SK-N-MC (cell line): ENCODE measurements around the gene ZNF516.

Experiments
- DNase-seq: peaks from one replicate; pipeline ENCODE4 v3.0.0-alpha.2; 2011; ENCODE audit warnings: low read depth, low spot score
- H3K27ac ChIP-seq: fragments of 200-600 bp; sonication (generic); 2 replicates; pipeline ENCODE4 v1.5.1; 2016; ENCODE audit warnings: mixed run types
- H3K36me3 ChIP-seq: fragments of 200-600 bp; sonication (generic); 2 replicates; pipeline ENCODE4 v1.6.1; 2017; ENCODE audit warnings: antibody characterized with exemption, low read length, mixed read lengths; ENCODE audit not compliant: insufficient read depth
- H3K4me3 ChIP-seq: fragments of 200-600 bp; sonication (generic); 2 replicates; pipeline ENCODE4 v1.5.1; 2016
- H3K9ac ChIP-seq: fragments of 200-600 bp; sonication (generic); 2 replicates; pipeline ENCODE4 v1.8.0; 2017; ENCODE audit warnings: mixed run types, mixed read lengths; ENCODE audit not compliant: insufficient read length
- H3K9me3 ChIP-seq: fragments of 200-600 bp; sonication (generic); 2 replicates; pipeline ENCODE4 v1.6.1; 2017; ENCODE audit warnings: low read depth, mild to moderate bottlenecking, antibody characterized with exemption, low read length, moderate library complexity, mixed read lengths
- EZH2 ChIP-seq: fragments of 200-600 bp; sonication (generic); IDR thresholded peaks from one replicate; pipeline ENCODE4 v1.6.1; 2017; ENCODE audit warnings: antibody characterized with exemption
- FOXP2 ChIP-seq: optimal IDR thresholded peaks from 2 replicates; pipeline ENCODE3; 2011; ENCODE audit warnings: mild to moderate bottlenecking, moderate library complexity; ENCODE audit not compliant: insufficient read depth; ENCODE audit errors: extremely low read length, control extremely low read depth
- POLR2AphosphoS5 ChIP-seq: IDR thresholded peaks from 2 replicates; pipeline ENCODE4 v1.6.1; 2012; ENCODE audit warnings: mild to moderate bottlenecking, low read depth, low read length, borderline replicate concordance

The ZNF516 gene

DNA sequence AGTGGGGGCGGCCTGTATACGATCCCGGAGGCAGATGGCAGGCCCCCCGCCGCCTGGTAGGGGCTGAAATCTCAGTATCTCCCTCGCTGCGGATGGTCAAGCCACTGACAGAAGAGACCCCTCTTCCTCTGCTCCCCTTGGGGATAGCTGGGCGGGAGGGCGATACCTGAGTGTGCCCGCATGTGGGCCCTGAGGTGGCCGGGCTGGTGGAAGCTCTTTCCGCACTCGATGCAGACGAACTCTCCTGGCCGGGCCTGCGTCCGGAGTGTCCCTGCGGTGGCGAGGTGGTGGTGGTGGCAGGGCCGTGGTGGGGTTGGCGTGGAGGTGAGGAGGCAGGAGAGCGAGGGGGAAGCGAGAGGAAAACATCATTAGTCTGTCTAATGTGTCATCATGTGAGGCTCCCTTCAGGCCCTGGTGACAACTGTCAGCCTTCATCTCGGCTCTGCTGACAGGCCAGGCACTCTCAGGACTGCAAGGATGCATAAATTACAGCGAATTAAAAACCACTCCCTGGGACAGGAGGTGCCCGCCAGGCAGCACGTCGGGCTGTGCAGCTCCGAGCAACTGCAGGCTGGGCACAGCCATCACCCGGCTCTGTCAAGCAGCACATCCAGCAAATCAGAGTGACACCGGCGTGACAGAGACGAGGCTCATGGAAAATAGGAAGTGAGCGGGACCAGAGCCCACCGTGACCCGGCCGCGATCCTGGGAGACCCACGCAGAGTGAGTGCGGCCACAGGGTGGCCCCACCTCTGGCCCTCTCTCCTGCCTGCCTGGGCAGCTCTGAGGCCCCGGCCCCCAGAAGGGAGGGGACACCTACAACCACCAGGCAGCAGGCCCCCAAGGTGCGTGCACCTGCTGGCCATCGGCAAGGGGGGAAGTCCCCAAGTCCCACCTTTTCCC is 123.5 kb downstream of the ZNF516 start:
- Histone ChIP-seq H3K4me3 (no peak overlapping the region), H3K36me3 (peaks cover 17% of the 10 kb centered on the region), H3K27ac (no peak overlapping the region), H3K9ac (no peak overlapping the region), H3K9me3 (no peaks in the 10 kb centered on the region)
- no peak for DNase-seq
- no peak for TF ChIP-seq POLR2AphosphoS5
- TF ChIP-seq FOXP2 = no peak
- no peak for TF ChIP-seq EZH2

GRCh38 chr18:76370686-76371085 is 124.4 kb downstream of the ZNF516 start:
- DNase-seq = no peak
- Histone ChIP-seq H3K9ac (no peak overlapping the region), H3K4me3 (no peak overlapping the region), H3K9me3 (no peaks in the 10 kb centered on the region), H3K36me3 (peaks cover 17% of the 10 kb centered on the region), H3K27ac (no peak overlapping the region)
- no peak for TF ChIP-seq EZH2
- no peak for TF ChIP-seq FOXP2
- TF ChIP-seq POLR2AphosphoS5 = no peak

DNA sequence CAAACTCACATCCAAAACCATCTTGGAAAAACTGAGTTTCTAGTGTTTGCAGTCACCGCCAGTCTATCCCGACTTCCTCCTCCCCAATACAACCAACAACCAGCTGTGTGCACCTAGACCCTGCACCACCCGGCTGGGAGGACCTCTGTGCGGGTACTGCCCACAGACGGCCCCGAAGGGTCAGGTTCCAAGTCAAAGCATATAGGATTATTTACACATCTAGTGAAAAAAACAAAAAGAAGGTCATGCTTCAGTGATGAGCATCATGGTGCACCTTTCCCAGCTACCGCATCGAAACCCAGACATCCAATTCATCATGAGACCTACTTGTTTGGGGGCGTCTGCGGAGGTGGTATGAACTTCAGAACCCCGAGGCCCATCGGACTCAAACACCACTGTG is 124.8 kb downstream of the ZNF516 start:
- Histone ChIP-seq H3K9me3 (no peaks in the 10 kb centered on the region), H3K27ac (no peak overlapping the region), H3K4me3 (no peak overlapping the region), H3K9ac (no peak overlapping the region), H3K36me3 (peaks cover 17% of the 10 kb centered on the region)
- TF ChIP-seq FOXP2 (no peak), EZH2 (no peak), POLR2AphosphoS5 (no peak)
- no peak for DNase-seq

GRCh38 chr18:76369791-76370190 is 125.3 kb downstream of the ZNF516 start:
- no peak for DNase-seq
- TF ChIP-seq FOXP2 (no peak), EZH2 (no peak), POLR2AphosphoS5 (no peak)
- no peak overlapping the region for H3K4me3 ChIP-seq
- peaks cover 17% of the 10 kb centered on the region for H3K36me3 ChIP-seq
- no peak overlapping the region for H3K27ac ChIP-seq
- no peaks in the 10 kb centered on the region for H3K9me3 ChIP-seq
- no peak overlapping the region for H3K9ac ChIP-seq

DNA sequence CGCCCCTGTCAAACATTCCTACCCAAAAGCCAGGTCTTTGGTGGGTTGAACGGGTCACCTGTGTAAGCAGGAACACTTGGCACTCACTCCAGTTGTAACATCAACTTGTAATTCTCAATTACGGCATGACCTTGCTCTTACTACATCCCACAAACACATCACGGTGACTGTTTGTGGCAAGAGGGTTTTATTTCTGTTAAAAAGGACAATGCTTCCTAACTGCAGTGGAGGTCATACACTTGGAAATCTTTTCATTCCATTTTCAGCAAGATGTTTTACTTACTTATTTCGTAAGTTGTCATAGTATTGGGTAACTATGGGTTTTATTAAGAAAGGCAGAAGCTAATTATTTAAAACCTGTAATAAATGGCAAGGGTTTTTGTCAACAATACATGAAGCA is 126.1 kb downstream of the ZNF516 start:
- Histone ChIP-seq H3K9me3 (no peaks in the 10 kb centered on the region), H3K4me3 (no peak overlapping the region), H3K36me3 (peaks cover 20% of the 10 kb centered on the region), H3K9ac (no peak overlapping the region), H3K27ac (no peak overlapping the region)
- DNase-seq = no peak
- TF ChIP-seq POLR2AphosphoS5 = no peak
- TF ChIP-seq FOXP2 = no peak
- no peak for TF ChIP-seq EZH2

- Histone ChIP-seq H3K9me3 (no peaks in the 10 kb centered on the region), H3K4me3 (no peak overlapping the region), H3K36me3 (peaks cover 24% of the 10 kb centered on the region), H3K9ac (no peak overlapping the region), H3K27ac (peak overlapping the region; percentile 37)
- TF ChIP-seq EZH2 (no peak), FOXP2 (no peak)
- no peak for DNase-seq
Observed at GRCh38 chr18:76368271-76368670, 126.8 kb downstream of the ZNF516 start.

- Histone ChIP-seq H3K36me3 (peaks cover 26% of the 10 kb centered on the region), H3K9me3 (no peaks in the 10 kb centered on the region), H3K27ac (peak overlapping the region; percentile 37), H3K4me3 (no peak overlapping the region), H3K9ac (no peak overlapping the region)
- peak; percentile 37 for DNase-seq
- TF ChIP-seq EZH2 (no peak), POLR2AphosphoS5 (no peak), FOXP2 (no peak)
Observed at GRCh38 chr18:76367168-76368125, 127.6 kb downstream of the ZNF516 start.

DNA sequence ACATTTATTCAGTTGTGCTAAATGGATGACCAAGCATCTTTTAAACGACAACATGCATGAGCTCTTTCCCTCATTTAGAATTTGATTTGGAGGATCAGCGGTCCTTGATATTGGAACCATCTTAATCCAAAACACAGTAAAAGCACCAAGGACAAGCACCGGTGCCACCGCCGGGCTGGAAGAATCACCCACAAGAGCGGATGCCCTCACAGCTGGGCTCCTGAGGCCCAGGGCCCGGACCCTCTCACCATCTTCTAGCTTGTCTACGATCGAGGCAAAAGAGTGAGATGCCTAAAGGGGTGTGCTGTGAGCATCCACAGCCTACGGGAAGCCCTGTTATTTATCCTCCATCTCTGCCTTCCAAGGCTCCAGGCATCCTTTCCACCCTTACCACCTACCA is 129.5 kb downstream of the ZNF516 start:
- no peak for DNase-seq
- Histone ChIP-seq H3K9me3 (no peaks in the 10 kb centered on the region), H3K9ac (no peak overlapping the region), H3K4me3 (no peak overlapping the region), H3K27ac (no peak overlapping the region), H3K36me3 (peaks cover 28% of the 10 kb centered on the region)
- TF ChIP-seq POLR2AphosphoS5 (no peak), EZH2 (no peak), FOXP2 (no peak)
